BJ (cell line): Measurements from ENCODE around the gene AKAP5. TPM values are rescaled to one million over a fixed set of nuclear protein-coding genes. Genes with fewer than 3 reads are reported as not detected.

Source experiments
- CTCF ChIA-PET: fragments of 350-600 bp; formaldehyde crosslinking; extraction: SDS; loops from one replicate; lab custom pipeline; 2021; ENCODE audit warnings: antibody characterized with exemption, inconsistent platforms; lab: Yijun Ruan, JAX
- POLR2A ChIA-PET: fragments of 300-600 bp; sonication (Branson Sonifier 250); formaldehyde crosslinking; extraction: SDS; loops from one replicate; lab custom pipeline; 2021; ENCODE audit warnings: antibody characterized with exemption; lab: Charles Lee
- DNase-seq: peaks from one replicate; pipeline ENCODE4 v3.0.0-alpha.2; 2011; ENCODE audit warnings: low read depth
- H3K27me3 ChIP-seq: 2 replicates; pipeline ENCODE4 v1.6.0; 2011; ENCODE audit warnings: low read length; ENCODE audit not compliant: control insufficient read depth, insufficient read depth
- H3K36me3 ChIP-seq: 2 replicates; pipeline ENCODE4 v1.5.1; 2011; ENCODE audit warnings: low read length; ENCODE audit not compliant: control insufficient read depth, insufficient read depth
- H3K4me3 ChIP-seq: 2 replicates; pipeline ENCODE4 v1.5.1; 2011; ENCODE audit warnings: low read depth, mild to moderate bottlenecking, control low read depth, low read length
- CTCF ChIP-seq: IDR thresholded peaks from 2 replicates; pipeline ENCODE4 v1.5.1; 2011; ENCODE audit warnings: low read depth, mild to moderate bottlenecking, control low read depth, inconsistent platforms, low read length, moderate library complexity; ENCODE audit not compliant: insufficient read depth
- polyA plus RNA-seq: library from polyadenylated mRNA; depleted of rRNA; stranded (reverse); fragments of >200 nt; gene quantifications from 2 replicates; pipeline ENCODE4 v1.2.3, GENCODE V29; 2011

The AKAP5 gene
- polyA plus RNA-seq, 1 experiment = 0.17 TPM

GRCh38 chr14:64444984-64445845 lies 20.1 kb upstream of the AKAP5 start:
- ChIA-PET POLR2A (no interaction called here), CTCF (interaction anchor here (0.8 to 1.8 kb wide), 3 partner anchors 15 to 313 kb away, joined by 3 to 10 read pairs (median 3); no protein-coding TSS in a partner anchor)
- no peak for TF ChIP-seq CTCF
- Histone ChIP-seq H3K4me3 (no peak overlapping the region), H3K36me3 (peaks cover 6% of the 10 kb centered on the region), H3K27me3 (no peaks in the 10 kb centered on the region)
- no peak for DNase-seq

GRCh38 chr14:64447876-64448670 lies 17.2 kb upstream of the AKAP5 start:
- peaks cover 6% of the 10 kb centered on the region for H3K36me3 ChIP-seq

GRCh38 chr14:64450255-64450654 lies 15.0 kb upstream of the AKAP5 start:
- DNase-seq = no peak
- TF ChIP-seq CTCF = no peak
- POLR2A ChIA-PET = no interaction called here
- CTCF ChIA-PET = interaction anchor here (1.6 kb wide), 1 partner anchor 29 kb away, joined by 4 read pairs; no protein-coding TSS in a partner anchor
- Histone ChIP-seq H3K27me3 (no peaks in the 10 kb centered on the region), H3K36me3 (peaks cover 8% of the 10 kb centered on the region), H3K4me3 (no peak overlapping the region)

More at GRCh38 chr14:64447876-64448670, 17.2 kb upstream of the AKAP5 start:
- H3K4me3 ChIP-seq = no peak overlapping the region
- H3K27me3 ChIP-seq = no peaks in the 10 kb centered on the region
- CTCF ChIA-PET = interaction anchor here (1.3 kb wide), 1 partner anchor 16 kb away, joined by 4 read pairs; no protein-coding TSS in a partner anchor
- no peak for TF ChIP-seq CTCF
- POLR2A ChIA-PET = no interaction called here
- DNase-seq = no peak

GRCh38 chr14:64454671-64455070 lies 10.6 kb upstream of the AKAP5 start:
- ChIA-PET POLR2A (no interaction called here), CTCF (no interaction called here)
- no peak for DNase-seq
- Histone ChIP-seq H3K36me3 (peaks cover 6% of the 10 kb centered on the region; the same call in 1 of the 2 replicates), H3K4me3 (no peak overlapping the region), H3K27me3 (no peaks in the 10 kb centered on the region)
- TF ChIP-seq CTCF = no peak
